WERI-Rb-1 (cell line): ENCODE measurements around the gene G6PC3.
A peak's percentile ranks its signal among the peaks of the same experiment; 100 is the strongest.
"Not testable (repeated sequence)": the region's sequence is repeated elsewhere in the genome, so short reads cannot be mapped to it uniquely, and the experiment has no call there.

Source experiments
- DNase-seq: peaks from one replicate; pipeline ENCODE4 v3.0.0-alpha.2; 2020
- H3K27ac ChIP-seq: fragments of 250-450 bp; sonication (Bioruptor Pico); 2 replicates; pipeline ENCODE4 v1.5.1; 2020; ENCODE audit warnings: mild to moderate bottlenecking, moderate library complexity
- H3K27me3 ChIP-seq: fragments of 250-450 bp; sonication (Bioruptor Pico); 2 replicates; pipeline ENCODE4 v1.5.1; 2021; ENCODE audit warnings: mild to moderate bottlenecking, low read depth, moderate library complexity; ENCODE audit not compliant: insufficient read depth, severe bottlenecking
- H3K36me3 ChIP-seq: fragments of 250-450 bp; sonication (Bioruptor Pico); 2 replicates; pipeline ENCODE4 v1.5.1; 2020; ENCODE audit warnings: mild to moderate bottlenecking, moderate library complexity
- H3K4me3 ChIP-seq: 2 replicates; pipeline ENCODE4 v1.5.1; 2011; ENCODE audit warnings: low read depth, mild to moderate bottlenecking, control low read depth, low read length
- H3K9me3 ChIP-seq: fragments of 250-450 bp; sonication (Bioruptor Pico); 2 replicates; pipeline ENCODE4 v1.5.1; 2021; ENCODE audit warnings: mild to moderate bottlenecking, moderate library complexity; ENCODE audit not compliant: severe bottlenecking
- CTCF ChIP-seq: IDR thresholded peaks from 2 replicates; pipeline ENCODE4 v1.5.1; 2011; ENCODE audit warnings: low read depth, mild to moderate bottlenecking, control low read depth, inconsistent platforms, low read length

The G6PC3 gene

GRCh38 chr17:44039829-44040635 lies 30.5 kb upstream of the G6PC3 start:
- Histone ChIP-seq H3K36me3 (peaks cover 66% of the 10 kb centered on the region), H3K9me3 (no peaks in the 10 kb centered on the region), H3K27ac (peak overlapping the region; percentile 7; the same call in 1 of the 2 replicates), H3K4me3 (no peak overlapping the region), H3K27me3 (no peaks in the 10 kb centered on the region)
- no peak for DNase-seq
- no peak for TF ChIP-seq CTCF

GRCh38 chr17:44043272-44043696 lies 27.3 kb upstream of the G6PC3 start:
- no peak for DNase-seq
- no peak for TF ChIP-seq CTCF
- Histone ChIP-seq H3K9me3 (no peaks in the 10 kb centered on the region), H3K27me3 (no peaks in the 10 kb centered on the region), H3K27ac (no peak overlapping the region), H3K36me3 (peaks cover 71% of the 10 kb centered on the region), H3K4me3 (no peak overlapping the region)

- Histone ChIP-seq H3K36me3 (peaks cover 73% of the 10 kb centered on the region), H3K27ac (peak overlapping the region; percentile 12; the same call in 1 of the 2 replicates)
Measured at GRCh38 chr17:44044071-44044470, 26.5 kb upstream of the G6PC3 start.

GRCh38 chr17:44045486-44045885 lies 25.0 kb upstream of the G6PC3 start:
- H3K27me3 ChIP-seq, result no peaks in the 10 kb centered on the region
- H3K9me3 ChIP-seq, result no peaks in the 10 kb centered on the region
- H3K36me3 ChIP-seq, result peaks cover 74% of the 10 kb centered on the region
- DNase-seq, result no peak
- TF ChIP-seq CTCF, result no peak
- H3K27ac ChIP-seq, result no peak overlapping the region
- H3K4me3 ChIP-seq, result no peak overlapping the region

More at GRCh38 chr17:44044071-44044470, 26.5 kb upstream of the G6PC3 start:
- Histone ChIP-seq H3K27me3 (no peaks in the 10 kb centered on the region), H3K4me3 (no peak overlapping the region), H3K9me3 (no peaks in the 10 kb centered on the region)
- no peak for DNase-seq
- TF ChIP-seq CTCF, result no peak

- H3K27me3 ChIP-seq, H3K4me3 ChIP-seq, H3K9me3 ChIP-seq, DNase-seq, H3K27ac ChIP-seq: not testable (repeated sequence)
- H3K36me3 ChIP-seq, result peaks cover 87% of the 10 kb centered on the region
Measured at GRCh38 chr17:44046893-44047292, 23.6 kb upstream of the G6PC3 start.

GRCh38 chr17:44049294-44050060 lies 21.1 kb upstream of the G6PC3 start:
- Histone ChIP-seq H3K9me3 (no peaks in the 10 kb centered on the region), H3K36me3 (peaks cover 93% of the 10 kb centered on the region), H3K27ac (no peak overlapping the region), H3K4me3 (no peak overlapping the region), H3K27me3 (no peaks in the 10 kb centered on the region)
- TF ChIP-seq CTCF, result no peak
- no peak for DNase-seq
